CD4-positive, alpha-beta T cell treated with Interleukin-12 subunit alpha and Interleukin-12 subunit beta, for 1 hour (primary cell): ENCODE measurements around the gene FAIM2.
"Not testable (repeated sequence)": the region's sequence is repeated elsewhere in the genome, so short reads cannot be mapped to it uniquely, and the experiment has no call there.

Experiments used
- DNase-seq: peaks from one replicate; pipeline ENCODE4 v3.0.0-alpha.2; 2020

The FAIM2 gene

GRCh38 chr12:49893753-49894750, 9.6 kb downstream of the FAIM2 start:
- no peak for DNase-seq

GRCh38 chr12:49892732-49893317, 10.9 kb downstream of the FAIM2 start:
- DNase-seq, result no peak

- DNase-seq, result no peak
These were observed 11.5 kb downstream of the FAIM2 start for GRCh38 chr12:49892084-49892731.

GRCh38 chr12:49891476-49891875, 12.2 kb downstream of the FAIM2 start:
- DNase-seq, result no peak

- DNase-seq, result no peak
These were observed 12.7 kb downstream of the FAIM2 start for GRCh38 chr12:49891012-49891411.

- DNase-seq, result no peak
These were observed 13.6 kb downstream of the FAIM2 start for GRCh38 chr12:49890096-49890461.

- DNase-seq, result no peak
These were observed 14.2 kb downstream of the FAIM2 start for GRCh38 chr12:49889361-49890095.

GRCh38 chr12:49888461-49889151, 15.1 kb downstream of the FAIM2 start:
- no peak for DNase-seq

GRCh38 chr12:49887536-49888401, 15.9 kb downstream of the FAIM2 start:
- no peak for DNase-seq

- DNase-seq, result no peak
These were observed 16.6 kb downstream of the FAIM2 start for GRCh38 chr12:49887091-49887490.

GRCh38 chr12:49885663-49886461, 17.8 kb downstream of the FAIM2 start:
- DNase-seq, result no peak

- DNase-seq, result no peak
These were observed 18.6 kb downstream of the FAIM2 start for GRCh38 chr12:49885118-49885517.

GRCh38 chr12:49882851-49883464, 20.7 kb downstream of the FAIM2 start:
- DNase-seq, result no peak

GRCh38 chr12:49882248-49882850, 21.4 kb downstream of the FAIM2 start:
- no peak for DNase-seq

GRCh38 chr12:49881415-49882247, 22.1 kb downstream of the FAIM2 start:
- no peak for DNase-seq

- no peak for DNase-seq
These were observed 22.8 kb downstream of the FAIM2 start for GRCh38 chr12:49880756-49881414.

GRCh38 chr12:49879065-49879464, 24.6 kb downstream of the FAIM2 start:
- DNase-seq, result not testable (repeated sequence)

- DNase-seq, result no peak
These were observed 25.7 kb downstream of the FAIM2 start for GRCh38 chr12:49878021-49878420.
